ENCODE data around the gene ERC2.

Gene ERC2

DNA sequence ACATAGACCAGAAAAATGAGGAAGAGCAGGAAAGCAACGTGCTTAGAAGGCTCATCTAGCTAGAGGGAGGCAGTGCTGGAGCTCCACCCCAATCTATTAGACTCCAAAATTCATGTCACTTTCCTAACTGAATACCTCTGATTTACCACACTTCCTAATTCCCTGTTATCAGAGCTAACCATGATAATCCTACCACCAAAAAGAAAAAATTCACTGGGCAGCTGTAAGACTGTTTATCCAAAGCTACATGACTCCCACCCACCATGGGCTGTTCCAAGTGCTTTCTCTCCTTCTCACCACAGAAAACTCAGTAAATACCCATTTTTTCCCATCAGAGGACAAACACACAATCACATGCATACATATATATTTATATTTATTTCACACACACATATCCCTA, 501.7 kb downstream of the ERC2 start:
- no peaks in the 10 kb centered on the region for H3K27me3 Mint-ChIP-seq
- DNase-seq (ENCODE audit: low spot score in 2 of 2) (no peak), ATAC-seq (ENCODE audit: low read depth) (no peak)
- H3K4me1 Mint-ChIP-seq: peaks cover 3% of the 10 kb centered on the region
- H3K4me3 Mint-ChIP-seq: no peak overlapping the region
- peaks cover 3% of the 10 kb centered on the region for H3K9me3 Mint-ChIP-seq
- H3K36me3 Mint-ChIP-seq: no peaks in the 10 kb centered on the region
- no peak overlapping the region for H3K27ac Mint-ChIP-seq

DNA sequence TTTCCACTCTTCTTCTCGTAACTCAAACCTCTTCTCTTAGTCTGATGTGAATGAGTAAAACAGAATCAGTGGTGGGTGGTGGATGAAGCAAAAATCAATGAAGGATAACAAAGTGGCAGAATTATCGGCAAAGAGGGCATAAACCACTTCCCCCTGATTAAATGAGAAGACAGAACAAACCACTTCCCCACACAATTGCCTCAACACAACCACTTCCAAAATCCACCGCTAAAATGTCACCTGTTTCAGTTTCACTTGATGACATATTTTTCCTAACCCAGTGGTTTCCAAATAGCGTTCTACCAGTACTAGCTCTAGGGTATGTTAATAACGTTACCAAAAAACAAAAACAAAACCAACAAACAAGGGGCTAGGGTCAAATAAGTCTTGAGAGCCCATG, 502.5 kb downstream of the ERC2 start:
- Mint-ChIP-seq H3K27me3 (no peaks in the 10 kb centered on the region), H3K4me3 (no peak overlapping the region), H3K4me1 (peaks cover 3% of the 10 kb centered on the region), H3K9me3 (peaks cover 3% of the 10 kb centered on the region), H3K27ac (no peak overlapping the region), H3K36me3 (no peaks in the 10 kb centered on the region)
- ATAC-seq (ENCODE audit: low read depth): no peak
- DNase-seq (ENCODE audit: low spot score in 2 of 2): no peak

DNA sequence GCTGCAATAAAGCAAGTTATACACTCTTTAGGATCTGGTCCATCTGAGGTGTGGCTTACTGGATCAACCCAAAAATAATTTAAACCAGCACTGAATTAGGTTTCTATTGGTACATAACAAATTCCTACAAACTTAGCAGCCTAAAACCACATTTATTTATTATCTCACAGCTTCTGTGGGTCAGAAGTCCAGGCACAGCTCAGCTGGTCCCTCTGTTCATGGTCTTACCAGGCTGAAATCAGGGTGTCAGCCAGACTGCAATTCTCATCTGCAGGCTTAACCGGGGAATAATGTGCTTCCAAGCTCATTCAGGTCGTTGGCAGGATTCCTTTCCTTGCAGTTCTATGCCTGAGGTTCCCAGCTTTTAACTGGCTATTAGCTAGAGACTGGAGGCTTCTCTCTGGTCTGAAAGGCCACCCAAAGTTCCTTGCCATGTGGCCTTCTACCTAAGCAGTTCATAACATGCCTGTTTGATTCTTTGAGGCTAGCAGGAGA, 503.7 kb downstream of the ERC2 start:
- Mint-ChIP-seq H3K36me3 (no peaks in the 10 kb centered on the region), H3K27me3 (no peaks in the 10 kb centered on the region), H3K27ac (no peak overlapping the region), H3K9me3 (peaks cover 3% of the 10 kb centered on the region), H3K4me3 (no peak overlapping the region), H3K4me1 (peaks cover 3% of the 10 kb centered on the region)
- ATAC-seq (ENCODE audit: low read depth): no peak
- DNase-seq (ENCODE audit: low spot score in 2 of 2): no peak

DNA sequence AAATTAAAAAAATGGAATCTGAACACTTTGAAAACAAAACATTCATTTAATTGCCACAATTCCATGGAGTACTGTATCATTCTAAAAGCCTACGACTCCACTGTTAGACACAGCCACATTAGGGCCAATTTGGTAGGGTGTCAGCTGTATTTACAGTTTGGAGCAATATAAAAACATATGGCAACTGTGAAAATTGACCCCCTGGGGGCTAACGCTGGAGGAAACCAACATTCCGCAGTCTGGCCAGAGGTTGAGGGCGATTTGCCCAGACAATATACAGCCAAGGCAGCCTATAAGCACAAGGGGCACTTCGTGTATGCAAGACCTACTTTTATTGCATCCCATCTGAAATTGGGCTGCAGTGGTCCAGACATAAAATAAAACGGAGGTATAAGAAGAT, 504.7 kb downstream of the ERC2 start:
- no peak for ATAC-seq (ENCODE audit: low read depth)
- H3K9me3 Mint-ChIP-seq: peaks cover 3% of the 10 kb centered on the region

DNA sequence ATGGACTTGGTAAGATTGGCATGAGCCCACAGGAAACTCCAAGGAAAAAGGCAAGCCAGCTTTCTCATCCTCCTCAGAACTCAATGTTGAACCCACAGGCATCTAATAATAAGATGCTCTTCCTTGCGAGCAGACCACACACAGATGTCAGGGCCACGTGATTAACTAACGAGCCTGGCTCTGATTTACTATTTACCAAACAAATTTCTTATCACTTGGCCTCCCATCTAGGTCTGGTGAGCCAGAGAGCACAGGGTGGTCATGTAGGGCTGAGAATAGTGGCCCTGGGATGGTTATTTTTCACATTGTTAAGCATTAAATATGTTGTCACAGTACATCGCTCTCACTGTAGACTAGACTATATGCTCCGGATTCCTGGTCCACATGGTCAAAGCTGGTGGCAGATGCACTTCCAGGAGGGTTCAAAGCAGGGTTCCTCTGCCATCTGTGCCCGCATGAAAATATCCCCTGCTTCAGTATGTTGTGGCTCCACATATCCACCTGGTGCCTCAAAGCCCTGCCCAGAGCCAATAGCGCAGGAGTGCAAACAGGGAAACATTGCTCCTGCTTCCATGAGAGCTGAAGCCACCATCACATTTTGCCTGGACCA, 508.7 kb downstream of the ERC2 start:
- DNase-seq (ENCODE audit: low spot score in 2 of 2) (no peak), ATAC-seq (ENCODE audit: low read depth) (no peak)
- peaks cover 1% of the 10 kb centered on the region for H3K27me3 Mint-ChIP-seq
- no peak overlapping the region for H3K27ac Mint-ChIP-seq
- H3K36me3 Mint-ChIP-seq: no peaks in the 10 kb centered on the region
- no peak overlapping the region for H3K4me3 Mint-ChIP-seq
- H3K9me3 Mint-ChIP-seq: no peaks in the 10 kb centered on the region
- no peaks in the 10 kb centered on the region for H3K4me1 Mint-ChIP-seq

More for the DNA sequence above, 504.7 kb downstream of the ERC2 start:
- Mint-ChIP-seq H3K4me3 (no peak overlapping the region), H3K36me3 (no peaks in the 10 kb centered on the region), H3K4me1 (peaks cover 3% of the 10 kb centered on the region), H3K27ac (no peak overlapping the region), H3K27me3 (peaks cover 1% of the 10 kb centered on the region)
- no peak for DNase-seq (ENCODE audit: low spot score in 2 of 2)

DNA sequence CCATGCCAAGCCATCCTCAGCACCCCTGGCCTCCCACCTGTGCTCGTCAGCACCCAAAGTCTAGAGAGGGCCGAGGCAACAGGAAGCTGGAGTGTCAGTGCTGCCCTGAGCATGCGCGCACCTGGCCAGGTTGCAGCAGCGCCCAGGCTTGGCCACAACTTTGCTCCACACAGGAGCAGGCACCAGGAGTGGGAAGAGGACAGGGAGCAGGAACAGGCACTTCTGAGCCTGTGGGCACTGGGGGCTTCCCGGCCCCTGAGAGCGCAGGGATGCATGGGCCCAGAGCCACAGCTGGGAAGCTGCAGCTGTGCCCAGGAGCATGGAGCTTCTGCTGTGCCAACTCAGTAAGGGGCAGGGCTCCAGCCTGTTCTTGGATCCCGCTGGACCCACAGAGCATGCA, 509.7 kb downstream of the ERC2 start:
- DNase-seq (ENCODE audit: low spot score in 2 of 2): no peak
- Mint-ChIP-seq H3K9me3 (no peaks in the 10 kb centered on the region), H3K4me3 (no peak overlapping the region), H3K4me1 (no peaks in the 10 kb centered on the region), H3K27ac (no peak overlapping the region), H3K27me3 (peaks cover 1% of the 10 kb centered on the region), H3K36me3 (no peaks in the 10 kb centered on the region)
- no peak for ATAC-seq (ENCODE audit: low read depth)

DNA sequence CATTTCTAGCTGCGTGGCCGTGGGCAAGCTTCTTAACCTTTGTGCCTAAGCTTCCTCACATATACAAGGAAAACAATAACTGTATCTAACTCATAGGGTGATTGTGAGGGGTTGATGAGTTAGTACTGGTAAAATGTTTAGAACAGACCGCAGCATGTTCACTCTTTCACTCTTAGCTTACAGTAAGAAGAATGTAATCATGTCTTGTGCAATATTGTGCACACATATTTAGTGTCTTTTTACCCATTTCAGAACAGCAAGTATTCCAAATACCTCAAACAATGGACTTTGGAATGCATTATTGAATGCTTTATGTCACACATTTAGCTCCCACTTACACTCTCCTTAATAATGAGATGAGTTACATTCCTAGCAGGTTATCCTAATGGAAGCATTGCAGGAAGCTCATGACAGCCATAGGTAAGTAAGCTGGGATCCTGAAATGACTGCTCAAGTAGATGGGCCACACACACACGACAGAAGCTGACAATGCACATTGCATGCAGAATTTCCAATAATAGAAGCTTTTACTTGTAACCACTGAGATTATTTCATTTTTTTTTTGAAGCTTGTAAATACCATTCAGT, 512.3 kb downstream of the ERC2 start:
- DNase-seq (ENCODE audit: low spot score in 2 of 2): no peak
- no peaks in the 10 kb centered on the region for H3K4me1 Mint-ChIP-seq
- no peaks in the 10 kb centered on the region for H3K9me3 Mint-ChIP-seq

DNA sequence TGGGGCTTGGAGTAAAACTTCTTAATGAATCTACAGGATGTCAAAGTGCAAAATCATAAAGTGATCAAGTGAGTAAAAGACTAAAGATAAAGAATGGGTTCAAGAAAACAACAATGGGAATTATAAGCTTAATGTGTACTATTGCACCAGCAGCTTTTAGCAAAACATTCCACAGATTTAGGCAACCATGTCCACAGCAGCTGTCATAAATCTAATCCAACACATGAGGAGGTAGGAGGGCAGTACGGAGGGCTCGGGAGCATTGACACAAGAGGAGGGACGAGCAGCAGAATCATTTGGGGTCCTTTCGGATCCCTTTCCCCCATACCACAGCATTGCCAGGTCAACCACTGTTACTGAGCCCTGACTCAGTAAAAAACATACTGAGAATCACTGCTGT, 516.9 kb downstream of the ERC2 start:
- DNase-seq (ENCODE audit: low spot score in 2 of 2) (no peak), ATAC-seq (ENCODE audit: low read depth) (no peak)
- Mint-ChIP-seq H3K4me3 (no peak overlapping the region), H3K27me3 (no peaks in the 10 kb centered on the region), H3K4me1 (no peaks in the 10 kb centered on the region), H3K36me3 (no peaks in the 10 kb centered on the region), H3K9me3 (peaks cover 1% of the 10 kb centered on the region), H3K27ac (no peak overlapping the region)

More for the DNA sequence above, 512.3 kb downstream of the ERC2 start:
- Mint-ChIP-seq H3K36me3 (no peaks in the 10 kb centered on the region), H3K27ac (no peak overlapping the region), H3K4me3 (no peak overlapping the region), H3K27me3 (peaks cover 1% of the 10 kb centered on the region)
- no peak for ATAC-seq (ENCODE audit: low read depth)

DNA sequence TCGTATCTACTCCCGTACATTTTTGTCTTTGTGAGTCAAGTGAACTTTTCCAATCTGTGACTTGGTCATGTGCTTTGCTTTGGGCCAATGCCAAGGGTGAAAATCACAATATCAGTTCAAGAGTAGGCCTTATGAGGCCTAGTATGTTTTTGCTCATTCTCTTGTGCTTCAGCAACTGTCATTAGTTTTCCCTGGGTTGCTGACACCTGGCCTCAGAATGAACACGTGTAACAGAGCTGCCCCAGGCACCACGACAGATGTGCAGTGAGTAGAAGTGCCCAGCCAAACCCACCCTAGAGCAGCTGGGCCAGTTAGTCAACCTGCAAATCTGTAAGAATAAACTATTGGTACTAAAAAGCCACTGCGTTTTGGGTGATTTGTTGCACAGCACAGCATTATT, 520.9 kb downstream of the ERC2 start:
- H3K4me3 Mint-ChIP-seq: no peak overlapping the region
- DNase-seq (ENCODE audit: low spot score in 2 of 2) (no peak), ATAC-seq (ENCODE audit: low read depth) (no peak)
- H3K36me3 Mint-ChIP-seq: no peaks in the 10 kb centered on the region
- no peaks in the 10 kb centered on the region for H3K27me3 Mint-ChIP-seq
- H3K4me1 Mint-ChIP-seq: no peaks in the 10 kb centered on the region
- H3K27ac Mint-ChIP-seq: no peak overlapping the region
- peaks cover 1% of the 10 kb centered on the region for H3K9me3 Mint-ChIP-seq

DNA sequence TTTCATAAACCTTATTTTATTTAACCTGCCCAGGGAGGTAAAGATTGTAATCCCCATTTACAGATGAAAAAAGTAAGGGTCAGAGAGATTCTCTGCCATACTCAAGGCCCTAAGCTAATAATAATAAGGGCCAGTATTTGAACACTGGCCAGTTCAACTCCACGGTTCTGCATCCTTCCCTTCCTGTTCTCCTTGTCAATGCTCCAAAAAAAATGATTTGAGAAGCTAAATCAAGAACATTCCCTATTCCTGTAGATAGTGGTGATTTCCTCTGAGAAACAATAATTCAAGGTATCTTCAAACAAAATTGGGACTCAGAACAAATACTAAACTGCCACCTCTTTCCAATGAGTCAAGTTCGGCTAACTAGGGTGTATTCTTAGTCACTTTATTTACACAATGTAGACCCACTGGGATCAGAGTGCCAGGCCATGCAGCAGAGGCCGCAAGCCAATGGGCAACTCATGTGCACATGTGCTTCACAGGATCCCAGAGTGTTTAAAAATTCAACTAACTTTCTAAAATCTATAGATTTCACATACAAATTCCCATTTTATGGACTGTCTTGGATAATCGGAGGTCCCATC, 521.6 kb downstream of the ERC2 start:
- no peak overlapping the region for H3K4me3 Mint-ChIP-seq
- no peak overlapping the region for H3K27ac Mint-ChIP-seq
- H3K36me3 Mint-ChIP-seq: no peaks in the 10 kb centered on the region
- no peak for DNase-seq (ENCODE audit: low spot score in 2 of 2)
- H3K27me3 Mint-ChIP-seq: no peaks in the 10 kb centered on the region
- peaks cover 1% of the 10 kb centered on the region for H3K9me3 Mint-ChIP-seq
- ATAC-seq (ENCODE audit: low read depth): no peak
- no peaks in the 10 kb centered on the region for H3K4me1 Mint-ChIP-seq

DNA sequence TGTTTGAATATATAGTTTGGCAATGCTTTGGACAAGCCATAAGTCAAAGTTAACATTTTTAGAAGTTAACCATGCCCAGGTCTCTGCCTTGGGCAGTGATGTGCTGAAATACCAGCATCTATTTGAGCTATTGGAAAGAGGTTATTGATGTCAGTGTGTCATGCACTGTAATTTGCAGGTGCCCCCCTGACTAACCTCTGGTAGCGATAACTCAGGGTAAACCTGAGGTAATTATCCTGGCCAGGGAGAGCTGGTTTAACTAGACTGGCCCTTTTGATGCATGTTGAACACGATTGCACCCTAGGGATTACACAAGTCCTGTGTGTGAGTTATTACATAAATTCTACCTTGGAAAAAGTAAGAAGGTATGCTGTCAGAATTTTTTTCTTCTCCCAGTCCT, 525.4 kb downstream of the ERC2 start:
- no peak overlapping the region for H3K4me3 Mint-ChIP-seq
- H3K27me3 Mint-ChIP-seq: no peaks in the 10 kb centered on the region
- H3K27ac Mint-ChIP-seq: no peak overlapping the region
- H3K4me1 Mint-ChIP-seq: no peaks in the 10 kb centered on the region
- ATAC-seq (ENCODE audit: low read depth): no peak
- peaks cover 1% of the 10 kb centered on the region for H3K9me3 Mint-ChIP-seq
- DNase-seq (ENCODE audit: low spot score in 2 of 2): no peak
- H3K36me3 Mint-ChIP-seq: no peaks in the 10 kb centered on the region

DNA sequence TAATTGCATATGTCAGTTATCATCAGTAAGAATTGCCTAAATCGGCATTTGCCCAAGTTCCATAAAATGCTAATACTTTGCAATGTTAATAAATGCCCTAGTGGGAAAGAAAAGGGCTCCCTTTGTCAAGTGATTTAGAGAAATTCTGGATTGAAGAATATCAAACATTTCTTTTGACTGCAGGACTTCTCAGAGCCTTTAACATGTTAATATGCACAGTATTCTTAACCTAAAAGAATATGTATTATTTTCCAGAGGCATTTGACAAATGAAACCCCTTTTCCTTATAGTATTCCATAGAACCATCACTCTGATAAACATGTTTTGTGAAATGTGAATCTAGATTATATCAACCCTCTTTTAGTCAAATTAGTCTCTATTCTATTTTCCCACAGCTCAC, 529.0 kb downstream of the ERC2 start:
- H3K27ac Mint-ChIP-seq: no peak overlapping the region

DNA sequence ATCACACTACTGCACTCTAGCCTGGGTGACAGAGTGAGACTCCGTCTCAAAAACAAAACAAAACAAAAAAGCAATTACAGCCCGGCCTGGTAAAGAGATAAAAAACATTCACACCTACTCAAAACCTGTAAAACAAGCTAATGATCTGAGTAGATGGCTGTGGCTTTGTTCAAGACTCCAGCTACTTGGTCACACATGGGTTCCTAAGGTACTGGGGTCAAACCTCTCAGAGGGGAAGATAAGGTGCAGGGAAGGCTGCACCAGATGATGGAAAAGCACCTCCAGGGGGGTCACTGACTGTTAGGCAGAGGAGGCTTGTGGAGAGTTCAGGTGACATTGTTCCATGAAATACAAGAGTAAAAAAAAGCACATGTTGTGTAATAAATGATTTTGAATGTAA, 531.0 kb downstream of the ERC2 start:
- no peaks in the 10 kb centered on the region for H3K9me3 Mint-ChIP-seq
- H3K27ac Mint-ChIP-seq: no peak overlapping the region
- H3K4me1 Mint-ChIP-seq: no peaks in the 10 kb centered on the region
- H3K27me3 Mint-ChIP-seq: no peaks in the 10 kb centered on the region
- DNase-seq (ENCODE audit: low spot score in 2 of 2) (no peak), ATAC-seq (ENCODE audit: low read depth) (no peak)
- no peaks in the 10 kb centered on the region for H3K36me3 Mint-ChIP-seq
- no peak overlapping the region for H3K4me3 Mint-ChIP-seq

More for the DNA sequence above, 529.0 kb downstream of the ERC2 start:
- Mint-ChIP-seq H3K27me3 (no peaks in the 10 kb centered on the region), H3K36me3 (no peaks in the 10 kb centered on the region), H3K4me3 (no peak overlapping the region), H3K9me3 (no peaks in the 10 kb centered on the region), H3K4me1 (no peaks in the 10 kb centered on the region)
- DNase-seq (ENCODE audit: low spot score in 2 of 2) (no peak), ATAC-seq (ENCODE audit: low read depth) (no peak)

DNA sequence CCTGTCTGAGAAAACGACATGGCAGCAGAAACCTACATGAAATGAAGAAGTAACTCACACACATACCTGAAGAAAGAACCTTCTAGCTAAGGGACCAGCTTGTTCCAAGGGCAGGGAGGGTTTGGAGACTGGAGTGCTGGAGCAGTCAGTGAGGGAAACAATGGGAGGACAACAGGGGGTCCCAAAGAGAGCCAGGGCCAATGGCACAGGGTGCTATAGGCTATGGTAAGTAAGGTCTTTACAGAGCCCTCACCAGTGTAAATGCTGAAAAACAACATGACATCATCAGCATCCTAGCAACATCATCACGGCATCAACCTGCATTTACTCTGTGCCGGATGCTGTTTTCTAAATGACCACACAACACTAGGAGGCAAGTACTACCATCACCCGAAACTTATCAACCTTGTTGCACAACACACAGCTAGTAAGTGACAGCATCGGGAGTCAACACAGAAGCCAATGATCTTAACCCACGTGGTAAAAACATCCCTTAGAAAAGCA, 531.7 kb downstream of the ERC2 start:
- Mint-ChIP-seq H3K27ac (no peak overlapping the region), H3K36me3 (no peaks in the 10 kb centered on the region), H3K27me3 (no peaks in the 10 kb centered on the region), H3K4me3 (no peak overlapping the region), H3K9me3 (no peaks in the 10 kb centered on the region), H3K4me1 (no peaks in the 10 kb centered on the region)
- no peak for DNase-seq (ENCODE audit: low spot score in 2 of 2)
- ATAC-seq (ENCODE audit: low read depth): no peak

DNA sequence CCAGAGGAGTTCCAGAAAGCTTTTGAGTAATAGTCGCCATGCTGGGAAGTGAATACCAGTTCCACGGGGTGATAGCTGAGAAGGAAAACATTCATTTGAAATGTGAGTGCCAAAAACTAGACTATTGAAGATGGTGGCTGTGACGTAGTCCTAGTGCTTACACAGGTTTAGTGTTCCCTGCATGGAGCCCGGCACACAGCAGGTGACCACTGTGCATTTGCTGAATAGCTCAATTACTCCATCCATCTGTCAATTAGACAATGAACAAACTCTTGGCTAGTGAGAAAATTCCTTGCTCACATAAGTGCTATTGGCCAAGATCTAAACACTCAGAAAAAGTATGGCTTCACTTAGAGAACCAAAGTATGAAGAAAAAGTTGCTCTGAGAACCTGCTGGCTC, 533.0 kb downstream of the ERC2 start:
- Mint-ChIP-seq H3K36me3 (no peaks in the 10 kb centered on the region), H3K4me1 (no peaks in the 10 kb centered on the region), H3K9me3 (peaks cover 2% of the 10 kb centered on the region), H3K4me3 (no peak overlapping the region), H3K27me3 (no peaks in the 10 kb centered on the region), H3K27ac (no peak overlapping the region)
- DNase-seq (ENCODE audit: low spot score in 2 of 2) (no peak), ATAC-seq (ENCODE audit: low read depth) (no peak)
